ENCODE data around the gene KCNN1.
"Not testable (repeated sequence)": the region's sequence is repeated elsewhere in the genome, so short reads cannot be mapped to it uniquely, and the experiment has no call there.

Gene KCNN1

GRCh38 chr19:18000915-18001776 is 34.2 kb downstream of the KCNN1 start:
- peak; percentile 78 for DNase-seq (ENCODE audit: low spot score)
- no peak for FAIRE-seq

GRCh38 chr19:18001777-18002345 is 35.0 kb downstream of the KCNN1 start:
- DNase-seq (ENCODE audit: low spot score), result no peak
- FAIRE-seq, result no peak

- DNase-seq (ENCODE audit: low spot score) (no peak), FAIRE-seq (no peak)
These were observed 35.5 kb downstream of the KCNN1 start for GRCh38 chr19:18002347-18002850.

- not testable (repeated sequence) for DNase-seq (ENCODE audit: low spot score); FAIRE-seq
These were observed 38.8 kb downstream of the KCNN1 start for GRCh38 chr19:18005750-18006149.

- peak; percentile 67 for DNase-seq (ENCODE audit: low spot score)
- FAIRE-seq, result no peak
These were observed 40.4 kb downstream of the KCNN1 start for GRCh38 chr19:18007044-18007916.

GRCh38 chr19:18007917-18008673 is 41.2 kb downstream of the KCNN1 start, which contains the start of gene ARRDC2:
TSS of gene ARRDC2 (plus strand) at chr19:18008170. CDS start at chr19:18008311, 141 bp downstream.
- no peak for FAIRE-seq

GRCh38 chr19:18008814-18009213 is 41.9 kb downstream of the KCNN1 start:
- DNase-seq (ENCODE audit: low spot score) (no peak), FAIRE-seq (no peak)

More at GRCh38 chr19:18007917-18008673, 41.2 kb downstream of the KCNN1 start, which contains the start of gene ARRDC2:
- peak; percentile 68 for DNase-seq (ENCODE audit: low spot score)

- peak; percentile 94 for FAIRE-seq
These were observed 42.6 kb downstream of the KCNN1 start for GRCh38 chr19:18009412-18010066.

GRCh38 chr19:18010149-18010548 is 43.2 kb downstream of the KCNN1 start:
- no peak for FAIRE-seq
- no peak for DNase-seq (ENCODE audit: low spot score)

More at GRCh38 chr19:18009412-18010066, 42.6 kb downstream of the KCNN1 start:
- DNase-seq (ENCODE audit: low spot score), result peak; percentile 78

GRCh38 chr19:18013210-18014111 is 46.6 kb downstream of the KCNN1 start:
- FAIRE-seq (no peak), DNase-seq (ENCODE audit: low spot score) (no peak)

- no peak for DNase-seq (ENCODE audit: low spot score)
- no peak for FAIRE-seq
These were observed 47.3 kb downstream of the KCNN1 start for GRCh38 chr19:18014197-18014596.

- DNase-seq (ENCODE audit: low spot score) (no peak), FAIRE-seq (no peak)
These were observed 49.5 kb downstream of the KCNN1 start for GRCh38 chr19:18016209-18016910.

- FAIRE-seq, result no peak
- no peak for DNase-seq (ENCODE audit: low spot score)
These were observed 50.6 kb downstream of the KCNN1 start for GRCh38 chr19:18017275-18018083.

- DNase-seq (ENCODE audit: low spot score), result no peak
These were observed 53.5 kb downstream of the KCNN1 start for GRCh38 chr19:18020212-18021085.

GRCh38 chr19:18021121-18021755 is 54.3 kb downstream of the KCNN1 start:
- peak; percentile 35 for FAIRE-seq
- DNase-seq (ENCODE audit: low spot score), result peak; percentile 81

More at GRCh38 chr19:18020212-18021085, 53.5 kb downstream of the KCNN1 start:
- FAIRE-seq, result no peak
